Daoy (cell line): Measurements from ENCODE around the gene MACF1. TPM values are rescaled to one million over a fixed set of nuclear protein-coding genes. Genes with fewer than 3 reads are reported as not detected.
A peak's percentile ranks its signal among the peaks of the same experiment; 100 is the strongest.

Experiments
- DNase-seq: peaks from one replicate; pipeline ENCODE4 v3.0.0-alpha.2; 2015; ENCODE audit warnings: low read depth
- total RNA-seq: library from RNA; depleted of rRNA; stranded (reverse); fragments of >200 nt; shearing (Covaris generic); gene quantifications from 2 replicates; pipeline ENCODE4 v1.2.3, GENCODE V29; 2014

Gene MACF1
- total RNA-seq, 1 experiment from 2014 or later, result 117 TPM

DNA sequence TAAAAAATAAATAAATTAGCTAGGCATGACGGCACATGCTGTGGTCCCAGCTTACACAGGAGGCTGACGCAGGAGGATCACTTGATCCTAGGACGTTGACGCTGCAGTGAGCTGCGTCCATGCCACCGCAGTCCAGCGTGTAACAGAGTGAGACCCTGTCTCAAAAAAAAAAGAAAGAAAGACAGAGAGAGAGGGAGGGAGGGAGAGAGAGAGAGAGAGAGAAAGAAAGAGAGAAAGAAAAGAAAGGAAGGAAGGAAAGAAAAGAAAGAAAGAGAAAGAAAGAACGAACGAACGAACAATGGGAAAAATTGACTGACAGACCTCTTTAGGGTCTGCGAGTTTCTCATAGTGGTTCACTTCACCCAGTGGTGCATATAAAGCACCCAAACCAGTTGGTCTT is 189.2 kb downstream of the MACF1 start:
- DNase-seq, result no peak

DNA sequence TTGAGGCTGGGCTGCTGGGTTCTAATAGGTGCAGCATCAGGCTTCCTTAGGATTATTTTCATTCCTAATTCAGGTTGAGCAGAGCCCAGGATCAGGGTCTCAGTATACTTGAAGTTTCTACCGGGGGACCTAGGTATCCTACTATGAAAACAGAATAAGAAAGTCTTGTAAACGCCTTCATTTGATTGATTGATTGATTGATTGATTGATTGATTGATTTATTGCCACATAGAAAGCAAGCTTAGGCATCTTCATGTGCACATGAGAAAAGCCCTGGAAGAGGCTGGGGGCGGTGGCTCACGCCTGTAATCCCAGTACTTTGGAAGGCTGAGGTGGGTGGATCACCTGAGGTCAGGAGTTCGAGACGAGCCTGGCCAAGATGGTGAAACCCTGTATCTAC is 189.6 kb downstream of the MACF1 start:
- DNase-seq, result no peak

DNA sequence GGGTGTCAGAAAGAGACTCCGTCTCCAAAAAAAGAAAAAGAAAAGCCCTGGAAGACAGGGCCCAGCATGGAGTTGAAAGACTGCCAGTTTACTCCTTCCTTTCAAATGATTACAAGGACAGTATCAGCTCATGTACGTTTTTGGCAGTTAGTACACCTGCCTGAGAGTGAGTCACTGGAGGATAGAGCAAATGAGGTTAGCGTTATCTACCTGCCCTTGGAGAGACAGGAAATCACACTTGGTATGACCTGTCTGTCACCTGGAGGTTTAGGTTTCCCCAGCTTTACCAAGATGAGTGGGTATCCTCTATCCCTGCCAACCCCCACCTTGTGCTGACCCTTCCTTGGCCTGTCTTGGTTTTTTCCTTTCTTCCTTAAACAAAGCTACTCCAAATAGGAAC is 190.1 kb downstream of the MACF1 start:
- no peak for DNase-seq

DNA sequence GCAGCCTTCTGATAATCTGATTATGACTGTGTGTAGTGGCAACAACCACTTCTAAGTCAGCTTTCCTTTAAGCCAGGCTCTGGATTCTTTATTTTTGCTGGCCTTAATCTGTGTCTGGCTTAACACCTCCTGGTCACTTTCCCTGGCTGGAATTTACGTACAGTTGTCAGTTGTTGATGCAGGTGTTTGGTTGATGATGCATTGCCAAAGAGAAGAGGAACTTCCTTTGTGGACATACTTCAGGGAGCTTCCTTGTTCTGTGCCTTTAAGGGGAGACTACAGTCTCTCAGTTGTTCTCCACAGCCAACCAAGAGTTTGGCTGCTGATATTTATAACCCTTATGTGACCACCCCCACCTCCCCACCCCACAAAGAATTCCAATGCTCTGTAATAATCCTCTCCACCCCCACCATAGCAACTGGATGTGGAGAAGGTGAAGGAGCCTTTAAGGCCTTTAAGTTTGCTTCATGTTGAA is 190.9 kb downstream of the MACF1 start:
- DNase-seq, result peak; percentile 78

DNA sequence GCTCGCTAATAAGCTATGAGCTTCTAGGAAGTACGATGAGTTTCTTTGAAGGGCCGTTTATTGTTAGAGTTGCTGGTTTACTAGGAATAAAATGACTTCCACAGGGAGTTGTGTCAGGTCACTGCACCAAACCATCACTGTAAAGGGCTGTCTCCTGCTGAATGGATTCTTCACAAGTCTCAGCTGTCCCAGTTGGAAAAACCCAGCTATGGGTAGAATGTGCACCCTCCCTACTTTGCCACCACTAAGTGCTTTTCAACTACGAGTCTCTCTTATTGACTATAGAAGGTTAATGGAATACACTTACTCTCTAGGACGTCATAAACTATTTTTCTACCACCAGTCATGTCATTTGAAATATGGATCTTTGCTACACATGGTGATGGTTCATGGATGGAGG is 192.2 kb downstream of the MACF1 start:
- DNase-seq, result no peak

DNA sequence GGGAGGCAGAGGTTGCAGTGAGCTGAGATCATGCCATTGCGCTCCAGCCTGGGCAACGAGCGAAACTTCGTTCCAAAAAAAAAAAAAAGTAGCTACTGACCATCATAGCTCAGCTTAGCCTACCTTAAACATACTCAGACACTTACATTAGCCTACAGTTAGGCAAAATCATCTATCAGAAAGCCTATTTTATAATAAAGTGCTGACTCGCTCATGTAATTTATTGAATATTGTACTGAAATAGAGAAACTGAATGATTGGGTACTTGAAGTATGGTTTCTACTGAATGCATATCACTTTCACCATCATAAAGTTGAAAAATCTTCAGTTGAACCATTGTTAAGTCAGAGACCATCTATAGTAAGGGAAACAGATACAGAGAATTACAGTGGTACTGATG is 193.0 kb downstream of the MACF1 start:
- DNase-seq, result no peak

DNA sequence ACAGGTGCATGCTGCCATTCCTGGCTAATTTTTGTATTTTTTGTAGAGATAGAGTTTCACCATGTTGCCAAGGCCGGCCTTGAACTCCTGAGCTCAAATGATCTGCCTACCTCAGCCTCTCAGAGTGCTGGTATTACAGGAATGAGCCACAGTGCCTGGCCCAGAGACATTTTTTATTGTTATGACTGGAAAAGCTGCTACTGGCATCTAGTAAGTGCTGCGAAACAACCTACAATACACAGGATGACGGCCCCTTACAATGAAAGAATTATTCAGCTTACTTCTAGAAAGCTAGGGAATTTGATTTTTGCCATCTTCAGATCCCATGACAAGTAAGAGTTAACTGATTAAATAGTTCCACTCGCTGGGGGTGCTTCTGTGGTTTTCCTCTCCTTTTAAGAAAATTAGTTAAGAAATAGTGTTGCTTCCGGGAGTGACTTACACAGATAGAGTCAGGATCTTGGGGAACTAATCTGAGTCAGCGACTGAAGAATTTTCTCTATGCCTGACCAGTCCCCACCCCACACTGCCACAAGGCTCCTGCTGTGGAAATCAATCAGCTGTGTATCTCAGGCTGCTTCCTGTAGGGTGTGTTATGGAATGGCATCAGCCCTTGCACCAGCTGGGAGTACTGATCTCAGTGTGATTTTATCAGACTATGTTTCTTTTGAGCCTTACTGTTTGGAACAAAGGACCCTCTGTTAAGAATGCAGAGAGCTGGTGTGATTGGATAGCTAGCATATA is 194.0 kb downstream of the MACF1 start:
- DNase-seq, result peak; percentile 97

DNA sequence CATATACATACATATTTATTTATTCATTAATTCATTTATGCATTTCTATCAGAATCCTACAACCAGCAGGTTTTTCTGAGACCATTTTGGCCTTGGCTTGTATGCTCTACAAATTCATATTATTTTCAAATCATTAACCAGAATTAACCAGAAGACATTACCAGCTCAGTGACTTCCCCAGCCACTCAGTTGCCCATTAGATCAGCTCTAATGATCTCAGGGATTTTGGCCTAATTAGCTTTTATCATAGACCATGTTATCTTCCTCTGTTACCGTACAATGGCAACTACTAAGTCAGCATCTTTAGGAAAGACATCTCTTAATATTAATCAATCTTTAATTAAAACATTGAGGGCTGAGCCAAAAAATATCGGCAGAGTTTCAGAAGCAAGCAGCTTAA is 196.6 kb downstream of the MACF1 start:
- DNase-seq, result no peak

DNA sequence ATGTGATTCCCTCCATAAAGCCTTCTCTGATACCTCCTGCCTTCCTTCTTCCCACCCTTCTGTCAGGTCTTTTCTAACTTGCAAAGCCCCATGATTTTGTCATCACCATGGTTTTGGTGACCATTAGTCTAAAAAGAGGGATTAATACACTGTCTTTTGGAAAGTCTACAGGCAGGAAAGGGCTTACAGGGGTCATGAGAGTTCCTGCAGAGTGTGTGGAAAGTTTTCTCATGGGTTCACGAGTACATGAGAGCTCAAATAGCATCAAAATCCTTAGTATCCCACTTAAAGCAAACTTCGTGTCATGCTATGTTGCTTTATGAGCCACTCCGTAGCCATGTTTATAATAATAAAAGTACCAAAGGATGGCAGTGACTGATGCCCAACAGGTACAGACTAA is 200.4 kb downstream of the MACF1 start:
- no peak for DNase-seq

DNA sequence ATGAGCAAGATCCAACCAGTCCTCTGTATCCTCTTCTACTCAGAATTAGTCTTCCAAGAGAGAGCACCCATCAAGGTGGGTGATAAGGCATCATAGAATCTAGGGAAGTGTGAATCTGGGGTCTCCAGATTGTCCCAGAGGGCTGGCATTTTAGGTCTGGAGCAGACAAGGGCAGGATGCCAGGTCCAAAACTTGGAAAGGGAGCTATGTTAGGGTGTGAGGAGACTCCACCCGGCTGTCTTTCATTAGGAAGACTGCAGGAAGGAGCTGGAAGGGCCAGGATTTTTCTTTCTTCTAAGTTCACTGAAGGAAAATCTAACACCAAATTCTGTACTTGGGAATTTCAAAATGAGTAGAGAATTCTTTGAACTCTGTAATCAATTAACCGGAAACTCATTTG is 200.9 kb downstream of the MACF1 start:
- no peak for DNase-seq

DNA sequence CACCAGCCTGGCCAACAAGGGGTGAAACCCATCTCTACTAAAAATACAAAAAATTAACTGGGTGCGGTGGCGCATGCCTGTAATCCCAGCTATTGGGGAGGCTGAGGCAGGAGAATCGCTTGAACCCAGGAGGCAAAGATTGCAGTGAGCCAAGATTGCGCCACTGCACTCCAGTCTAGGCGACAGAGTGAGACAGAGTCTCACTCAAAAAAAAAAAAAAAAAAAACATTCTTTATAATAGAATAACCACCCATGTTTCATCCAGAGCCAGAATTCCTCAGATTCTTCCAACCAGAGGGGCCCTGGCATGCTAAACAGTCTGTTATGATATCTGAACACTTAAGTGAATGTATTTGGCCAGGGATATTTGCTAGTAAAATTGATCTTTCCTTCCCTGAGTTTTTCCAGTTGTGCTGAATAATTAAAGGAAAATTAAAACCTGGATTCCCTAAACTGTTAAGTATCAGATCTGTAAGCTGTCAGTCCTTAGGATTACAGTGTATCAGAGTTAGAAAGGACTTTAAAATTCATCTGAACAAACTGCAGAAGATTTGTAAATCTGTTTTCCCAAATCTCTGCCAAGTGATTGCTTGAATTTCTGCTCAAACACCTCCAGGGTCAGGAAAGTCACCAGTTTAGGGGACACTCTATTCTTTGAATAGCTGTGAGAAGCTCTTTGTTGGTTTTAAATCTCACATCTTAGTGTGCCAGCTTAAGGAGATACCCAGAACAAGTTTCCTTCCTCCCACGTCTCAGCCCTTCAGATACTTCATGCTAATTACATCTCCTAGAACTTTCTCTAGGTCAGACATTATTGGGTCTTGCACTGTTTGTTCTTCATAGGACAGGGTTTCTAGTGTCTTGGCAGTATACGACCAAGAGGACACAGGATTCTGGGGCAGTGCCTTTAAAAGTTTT is 202.3 kb downstream of the MACF1 start:
- peak; percentile 57 for DNase-seq

DNA sequence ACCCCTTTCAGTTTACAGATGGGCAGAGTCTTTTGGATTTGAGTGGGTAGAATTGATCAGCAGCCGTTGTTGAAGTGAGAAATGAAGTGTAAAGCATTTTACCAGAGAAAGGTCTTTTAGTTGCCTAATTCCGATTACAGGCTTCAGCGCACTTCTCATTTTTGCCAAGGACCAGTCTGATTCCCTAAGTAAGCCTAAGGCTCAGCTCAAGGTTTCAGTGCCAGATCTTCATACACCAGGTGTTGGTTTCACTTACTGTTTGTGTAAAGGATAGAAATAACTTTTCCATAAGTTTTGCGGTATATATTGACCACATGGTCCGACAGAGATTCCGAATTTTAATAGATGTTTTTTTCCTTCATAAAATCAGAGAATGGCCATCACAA is 203.0 kb downstream of the MACF1 start:
- no peak for DNase-seq

DNA sequence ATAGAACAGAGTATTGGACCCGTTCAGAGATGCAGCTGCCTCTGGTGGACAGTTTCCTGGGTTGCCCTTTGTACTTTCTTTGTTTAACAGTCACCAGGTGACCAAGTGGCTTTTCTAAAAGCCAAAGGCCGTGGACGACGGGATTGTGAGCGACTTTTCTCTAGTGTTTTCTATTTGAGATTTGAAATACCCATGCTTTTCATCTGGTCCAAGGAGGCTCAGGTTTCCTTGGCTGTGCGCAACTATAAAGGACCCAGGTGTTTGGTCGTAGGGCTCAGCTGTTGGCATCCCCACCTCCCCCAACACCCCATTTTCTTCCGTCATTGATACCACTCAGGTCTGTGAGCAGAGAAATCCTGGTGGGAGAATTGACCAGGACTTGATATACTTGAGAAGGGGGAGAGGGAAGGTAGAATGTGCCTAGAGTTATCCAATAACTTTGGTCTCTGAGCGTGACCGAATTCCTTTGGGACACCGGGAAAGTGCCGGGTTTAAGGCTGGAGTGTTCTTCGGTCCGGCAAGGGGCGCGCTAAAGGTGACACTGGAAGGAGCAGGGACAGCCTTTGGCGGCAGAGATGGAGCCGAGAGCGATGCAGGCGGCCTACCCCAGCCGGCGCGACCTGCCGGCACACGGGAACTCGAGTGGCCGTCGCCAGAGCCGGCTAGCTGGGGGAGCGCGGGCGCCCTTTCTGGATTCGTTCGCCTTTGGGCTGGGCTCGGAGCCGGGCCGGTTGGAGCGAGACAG is 203.6 kb downstream of the MACF1 start:
- no peak for DNase-seq

DNA sequence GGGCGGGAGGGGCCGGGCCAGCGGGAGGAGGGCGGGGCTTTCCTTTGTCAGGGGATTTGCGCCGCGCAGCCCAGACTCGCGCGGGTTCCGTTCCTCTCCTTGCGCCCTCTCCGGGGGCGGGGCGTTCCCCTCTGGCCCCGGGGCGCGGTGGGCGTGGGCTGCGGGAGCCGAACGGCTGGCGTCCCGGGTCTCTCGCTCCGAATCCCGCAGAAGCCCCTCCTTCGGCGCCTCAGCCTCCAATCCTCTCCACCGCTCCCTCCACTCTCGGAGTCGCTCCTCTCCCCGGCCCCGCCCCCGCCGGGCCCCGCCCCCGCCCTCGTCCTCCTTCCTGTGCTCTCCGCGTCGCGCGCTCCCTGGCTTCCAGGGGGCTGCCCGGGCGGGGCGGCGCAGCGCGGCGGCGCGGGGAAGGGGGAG is 204.2 kb downstream of the MACF1 start:
- DNase-seq, result peak; percentile 98

DNA sequence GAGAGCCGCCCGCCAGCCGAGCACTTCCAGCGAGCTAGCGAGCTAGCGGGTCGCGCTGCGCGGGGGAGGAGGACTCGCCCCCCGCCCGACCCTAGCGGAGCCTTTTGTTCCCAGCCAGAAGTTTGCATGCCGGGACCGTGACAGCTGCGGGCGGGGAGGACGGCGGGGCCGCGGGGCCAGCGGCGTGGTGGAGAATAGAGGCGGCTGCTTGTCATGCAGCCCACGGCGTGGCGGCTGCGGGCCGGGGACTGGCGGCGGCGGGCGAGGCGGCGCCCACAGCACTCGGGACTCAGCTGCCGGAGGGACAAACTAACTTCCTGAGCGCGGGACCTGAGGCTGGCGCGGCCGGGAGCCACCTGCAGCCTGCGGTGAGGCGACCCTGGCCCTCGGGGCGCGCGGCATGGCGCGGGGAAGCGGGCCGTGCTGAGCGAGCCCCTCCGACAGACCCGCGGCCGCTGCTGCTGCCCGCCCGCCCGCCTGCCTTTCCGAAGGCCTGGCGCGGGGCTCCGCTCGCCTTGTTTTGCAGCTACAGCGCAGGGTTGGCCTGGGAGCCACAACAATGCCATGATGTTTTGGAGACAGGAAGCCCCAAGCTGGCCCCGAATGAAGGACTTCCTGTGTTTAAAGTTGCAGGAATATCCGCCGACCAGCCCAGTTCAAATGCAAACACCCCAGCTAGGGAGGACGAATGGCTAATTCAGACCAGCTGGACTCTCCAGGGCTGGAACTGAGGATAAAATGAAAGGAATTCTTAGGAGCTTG is 204.7 kb downstream of the MACF1 start:
- peak; percentile 72 for DNase-seq

DNA sequence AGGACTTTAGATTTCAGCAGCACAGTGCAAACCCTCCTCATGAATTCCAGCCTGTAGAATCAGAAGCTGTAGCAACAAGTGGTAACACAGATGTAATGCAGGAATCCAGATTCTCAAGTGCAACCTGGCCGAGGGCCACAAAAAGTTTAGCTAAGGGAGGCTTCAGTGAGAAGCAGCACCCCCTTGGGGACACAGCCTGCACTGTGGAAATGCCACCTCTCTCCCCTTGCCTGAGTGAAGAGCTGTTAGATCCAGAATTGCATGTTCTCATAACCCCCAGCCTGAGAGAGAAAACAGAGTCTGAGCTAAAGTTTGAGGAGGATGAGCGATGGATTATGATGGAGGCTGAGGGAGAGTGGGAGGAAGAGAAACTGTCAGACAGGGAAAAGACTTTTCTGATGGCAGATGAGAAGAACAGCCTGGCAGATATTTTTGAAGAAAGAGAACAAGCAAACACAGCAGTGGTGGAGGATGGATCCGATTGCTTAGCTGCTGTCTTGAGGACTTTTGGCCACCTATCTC is 206.5 kb downstream of the MACF1 start:
- DNase-seq, result peak; percentile 88

DNA sequence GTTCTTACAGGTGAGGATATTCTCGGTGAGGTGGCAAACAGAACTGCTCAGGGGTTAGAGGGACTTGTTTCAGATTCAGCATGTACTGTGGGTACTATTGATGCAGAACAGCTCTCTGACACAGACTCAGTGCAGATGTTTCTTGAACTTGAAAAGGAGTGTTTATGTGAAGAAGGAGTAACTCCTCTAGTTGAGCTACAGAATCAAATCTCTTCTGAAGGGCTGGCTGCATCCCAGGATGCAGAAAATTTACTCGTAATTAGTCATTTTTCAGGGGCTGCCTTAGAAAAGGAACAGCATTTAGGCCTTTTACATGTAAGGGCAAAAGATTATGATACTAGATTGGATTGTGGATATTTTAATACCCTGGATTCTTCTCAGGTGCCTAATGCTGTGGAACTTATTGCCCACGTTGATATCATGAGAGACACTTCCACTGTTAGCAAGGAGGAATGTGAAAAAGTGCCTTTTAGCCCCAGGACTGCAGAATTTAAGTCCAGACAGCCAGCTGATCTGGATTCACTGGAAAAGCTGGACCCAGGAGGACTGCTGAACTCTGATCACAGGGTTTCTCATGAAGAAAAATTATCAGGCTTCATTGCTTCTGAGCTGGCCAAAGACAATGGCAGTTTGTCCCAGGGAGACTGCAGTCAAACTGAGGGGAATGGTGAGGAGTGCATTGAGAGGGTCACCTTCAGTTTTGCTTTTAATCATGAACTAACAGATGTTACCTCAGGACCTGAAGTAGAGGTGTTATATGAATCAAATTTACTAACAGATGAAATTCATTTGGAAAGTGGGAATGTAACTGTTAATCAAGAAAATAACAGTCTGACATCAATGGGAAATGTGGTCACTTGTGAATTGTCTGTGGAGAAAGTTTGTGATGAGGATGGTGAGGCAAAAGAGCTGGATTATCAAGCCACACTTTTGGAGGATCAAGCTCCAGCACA is 207.3 kb downstream of the MACF1 start:
- no peak for DNase-seq

DNA sequence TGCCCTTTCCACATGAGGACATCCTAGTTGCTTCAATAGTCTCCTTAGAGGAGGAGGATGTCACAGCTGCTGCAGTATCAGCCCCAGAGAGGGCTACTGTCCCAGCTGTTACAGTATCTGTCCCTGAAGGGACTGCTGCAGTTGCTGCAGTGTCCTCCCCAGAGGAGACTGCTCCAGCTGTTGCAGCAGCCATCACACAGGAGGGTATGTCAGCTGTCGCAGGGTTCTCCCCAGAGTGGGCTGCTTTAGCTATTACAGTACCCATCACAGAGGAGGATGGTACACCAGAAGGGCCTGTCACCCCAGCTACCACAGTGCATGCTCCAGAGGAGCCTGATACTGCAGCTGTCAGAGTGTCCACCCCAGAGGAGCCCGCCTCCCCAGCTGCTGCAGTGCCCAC is 208.4 kb downstream of the MACF1 start:
- no peak for DNase-seq

DNA sequence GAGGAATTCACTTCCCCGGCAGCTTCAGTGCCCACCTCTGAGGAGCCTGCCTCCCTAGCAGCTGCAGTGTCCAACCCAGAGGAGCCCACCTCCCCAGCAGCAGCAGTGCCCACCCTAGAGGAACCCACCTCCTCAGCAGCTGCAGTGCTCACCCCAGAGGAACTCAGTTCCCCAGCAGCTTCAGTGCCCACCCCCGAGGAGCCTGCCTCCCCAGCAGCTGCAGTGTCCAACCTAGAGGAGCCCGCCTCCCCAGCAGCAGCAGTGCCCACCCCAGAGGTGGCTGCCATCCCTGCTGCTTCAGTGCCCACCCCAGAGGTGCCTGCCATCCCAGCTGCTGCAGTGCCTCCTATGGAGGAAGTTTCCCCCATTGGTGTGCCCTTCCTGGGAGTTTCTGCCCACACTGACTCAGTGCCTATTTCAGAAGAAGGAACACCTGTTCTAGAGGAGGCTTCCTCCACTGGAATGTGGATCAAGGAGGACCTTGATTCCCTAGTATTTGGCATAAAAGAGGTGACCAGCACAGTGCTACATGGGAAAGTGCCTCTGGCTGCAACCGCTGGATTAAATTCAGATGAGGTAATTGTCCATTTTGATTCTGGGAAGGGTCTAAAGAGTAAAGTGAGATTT is 209.5 kb downstream of the MACF1 start:
- DNase-seq, result no peak

DNA sequence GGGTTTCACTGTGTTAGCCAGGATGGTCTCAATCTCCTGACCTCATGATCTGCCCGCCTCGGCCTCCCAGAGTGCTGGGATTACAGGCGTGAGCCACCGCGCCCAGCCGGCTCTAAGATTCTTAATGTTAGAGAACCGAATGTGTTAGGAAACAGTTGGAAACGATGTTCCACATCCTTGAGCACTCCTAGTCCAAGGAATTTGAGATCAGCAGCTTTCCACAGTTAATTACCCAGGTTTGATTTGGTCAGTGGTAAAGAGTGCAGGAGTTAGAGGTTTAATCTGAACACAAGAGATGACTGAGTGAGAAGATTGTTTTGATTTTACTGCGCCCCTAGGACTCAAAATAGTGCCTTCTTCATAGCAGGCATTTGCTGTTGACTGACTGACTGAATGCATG is 211.1 kb downstream of the MACF1 start:
- DNase-seq, result no peak
